Pancreas (tissue), 10 donors: Measurements from ENCODE around the gene NEDD4. TPM values are rescaled to one million over a fixed set of nuclear protein-coding genes. Genes with fewer than 3 reads are reported as not detected.
"Not testable (repeated sequence)": the region's sequence is repeated elsewhere in the genome, so short reads cannot be mapped to it uniquely, and the experiment has no call there.

Experiments
- ATAC-seq, 4 donors: fragments of 200-7000 bp; cut with Tn5 transposase; one replicate each; pipeline versions ENCODE4 v1.8.0 to v1.9.1; 2020; ENCODE audit warnings: mild to moderate bottlenecking in 4 of 4, moderate library complexity in 4 of 4
- DNase-seq, 6 donors: peaks; one replicate each; pipeline ENCODE4 v3.0.0-alpha.2; 2020
- FAIRE-seq: peaks from 2 replicates; lab custom pipeline; 2012; peaks lifted over from hg19 to GRCh38; lab: Jason Lieb, UNC
- H3K27ac ChIP-seq, 4 donors: fragments of 200-600 bp; sonication (generic); 1 replicate in 3 of 4; 2 replicates in 1 of 4; pipeline versions ENCODE4 v1.5.0 to v1.8.0; 2020
- H3K27me3 ChIP-seq, 4 donors: fragments of 200-600 bp; one replicate each; pipeline ENCODE4 v1.8.0; 2021
- H3K36me3 ChIP-seq, 3 donors: fragments of 200-600 bp; sonication (generic) in 1 of 3; one replicate each; pipeline versions ENCODE4 v1.5.0 to v1.8.0; 2020 to 2021
- H3K4me1 ChIP-seq, 3 donors: fragments of 200-600 bp; one replicate each; pipeline ENCODE4 v1.8.0; 2021
- H3K4me3 ChIP-seq, 4 donors: fragments of 200-600 bp; sonication (generic) in 2 of 4; one replicate each; pipeline versions ENCODE4 v1.5.0 to v1.8.0; 2020 to 2021
- H3K9me3 ChIP-seq, 4 donors: fragments of 200-600 bp; one replicate each; pipeline ENCODE4 v1.8.0; 2021
- CTCF ChIP-seq, 4 donors: fragments of 200-600 bp; sonication (generic) in 3 of 4; IDR thresholded peaks; one replicate each; pipeline versions ENCODE4 v1.5.0 to v1.8.0; 2021; ENCODE audit warnings: antibody characterized with exemption in 4 of 4
- WGBS, 2 donors: extraction: QIAGEN DNeasy Blood & Tissue Kit; methylation state at CpG; one replicate each; pipeline ENCODE4 v1.1.7; 2013; 5-methylcytosine and 5-hydroxymethylcytosine counted together
- intact Hi-C, 3 donors: fragments of 100-400 bp; cut with DNase I; formaldehyde crosslinking; loops; one replicate each; pipeline versions ENCODE4 v1.11.1 to v1.14.2; 2022
- polyA plus RNA-seq, 2 donors: library from polyadenylated mRNA; stranded (reverse); fragments of 200-250 nt; gene quantifications; one replicate each; pipeline ENCODE4 v1.2.3, GENCODE V29; 2013
- total RNA-seq, 6 donors: library from RNA; stranded (reverse); fragmentation: NEBNext Ultra II Directional in 4 of 6; extraction: Animal tissue kit (Norgen Biotek cat#: 25700) in 4 of 6; gene quantifications; one replicate each; pipeline versions ENCODE4 v1.2.1 to v1.2.4, GENCODE V29; 2021 to 2023
- donor health status: healthy with polysubstance abuse.
- donor health status: DM: no; HTN: no; CAD: no; lungs with moderate emphysema.
- donor health status: DM: no; HTN: no; CAD: no.
- donor health status: control.
- donor health status: control.
- donor health status: Bipolar disorder and iron deficiency.
- donor health status: DM: yes; HTN: yes; CAD: no.
- donor health status: DM: no; HTN: no; CAD: no.
- donor health status: DM: no; HTN: no; CAD: no.
- donor health status: DM: yes; HTN: yes; CAD: no.

Gene NEDD4
- total and polyA plus RNA-seq, 8 donors, result 1.4 to 9.5 (median 4.6) TPM

- no peak for FAIRE-seq
- no peak for TF ChIP-seq CTCF (IDR thresholded peaks at IDR 0.05)
- Histone ChIP-seq H3K27me3 (no peaks in the 10 kb centered on the region), H3K9me3 (no peaks in the 10 kb centered on the region), H3K4me3 (no peak overlapping the region), H3K36me3 (no peaks in the 10 kb centered on the region), H3K27ac (no peak overlapping the region), H3K4me1 (no peaks in the 10 kb centered on the region)
- no peak for DNase-seq
- WGBS, 2 donors, result 77 to 81% methylated on average over 2 of the region's 2 CpGs
- intact Hi-C loops, result no loop called here
- ATAC-seq, result no peak
These were observed 123.8 kb downstream of the NEDD4 start for GRCh38 chr15:55869660-55870059.

GRCh38 chr15:55868707-55869106, 124.7 kb downstream of the NEDD4 start:
- no peak for TF ChIP-seq CTCF (IDR thresholded peaks at IDR 0.05)
- WGBS, 2 donors, result 53 to 73% methylated on average over 3 of the region's 3 CpGs

GRCh38 chr15:55868291-55868690, 125.1 kb downstream of the NEDD4 start:
- DNase-seq, ATAC-seq, FAIRE-seq, intact Hi-C loops, H3K4me1 ChIP-seq, H3K4me3 ChIP-seq, H3K36me3 ChIP-seq, H3K27ac ChIP-seq, H3K9me3 ChIP-seq, H3K27me3 ChIP-seq: not testable (repeated sequence)
- 93 to 94% methylated on average over 4 of the region's 4 CpGs for WGBS, 2 donors

More at GRCh38 chr15:55868707-55869106, 124.7 kb downstream of the NEDD4 start:
- DNase-seq, result no peak
- Histone ChIP-seq H3K27me3 (no peaks in the 10 kb centered on the region), H3K36me3 (no peaks in the 10 kb centered on the region), H3K4me1 (no peaks in the 10 kb centered on the region), H3K9me3 (no peaks in the 10 kb centered on the region), H3K27ac (no peak overlapping the region), H3K4me3 (no peak overlapping the region)
- intact Hi-C loops, result no loop called here
- FAIRE-seq, result no peak
- ATAC-seq, result no peak

GRCh38 chr15:55863911-55864310, 129.5 kb downstream of the NEDD4 start:
- intact Hi-C loops, result no loop called here
- no peak for TF ChIP-seq CTCF (IDR thresholded peaks at IDR 0.05)
- H3K4me1 ChIP-seq, result no peaks in the 10 kb centered on the region

GRCh38 chr15:55861115-55861514, 132.3 kb downstream of the NEDD4 start:
- no peaks in the 10 kb centered on the region for H3K4me1 ChIP-seq
- ATAC-seq, result no peak
- intact Hi-C loops, result no loop called here
- 94% methylated on average over 2 of the region's 2 CpGs for WGBS, 2 donors
- no peak overlapping the region for H3K4me3 ChIP-seq
- DNase-seq, result no peak
- H3K36me3 ChIP-seq, result no peaks in the 10 kb centered on the region
- FAIRE-seq, result no peak
- TF ChIP-seq CTCF (IDR thresholded peaks at IDR 0.05), result no peak
- H3K27me3 ChIP-seq, result no peaks in the 10 kb centered on the region
- no peaks in the 10 kb centered on the region for H3K9me3 ChIP-seq
- H3K27ac ChIP-seq, result no peak overlapping the region

More at GRCh38 chr15:55863911-55864310, 129.5 kb downstream of the NEDD4 start:
- Histone ChIP-seq H3K27ac (no peak overlapping the region), H3K9me3 (no peaks in the 10 kb centered on the region), H3K27me3 (no peaks in the 10 kb centered on the region), H3K4me3 (no peak overlapping the region), H3K36me3 (no peaks in the 10 kb centered on the region)
- no peak for DNase-seq
- ATAC-seq, result no peak
- FAIRE-seq, result no peak
